ENCODE data around the gene MRPS18B.

The MRPS18B gene

GRCh38 chr6:30611150-30611855 lies 6.3 kb upstream of the MRPS18B start:
- no peak overlapping the region for H3K4me3 ChIP-seq (ENCODE audit: insufficient read length, low read depth)
- no peaks in the 10 kb centered on the region for H3K4me1 ChIP-seq (ENCODE audit: insufficient read depth, insufficient read length)
- no peaks in the 10 kb centered on the region for H3K9me3 ChIP-seq (ENCODE audit: insufficient read depth, low read length)
- no peak for DNase-seq (ENCODE audit: low read depth, low spot score)
- H3K9ac ChIP-seq (ENCODE audit: insufficient read length, low read depth), result no peak overlapping the region
- peaks cover 86% of the 10 kb centered on the region for H3K36me3 ChIP-seq (ENCODE audit: insufficient read depth, insufficient read length, low read length)
- TF ChIP-seq YY1 (IDR thresholded peaks at IDR 0.05; ENCODE audit: insufficient read depth, insufficient read length), result no peak
- TF ChIP-seq SUZ12 (IDR thresholded peaks at IDR 0.05; ENCODE audit: extremely low read depth, insufficient read depth, insufficient read length), result no peak
- no peak for TF ChIP-seq ZNF274 (IDR thresholded peaks at IDR 0.05; ENCODE audit: low read depth, low read length)
- no peaks in the 10 kb centered on the region for H3K27me3 ChIP-seq (ENCODE audit: insufficient read depth, insufficient read length)

GRCh38 chr6:30611856-30612194 lies 5.8 kb upstream of the MRPS18B start:
- H3K9ac ChIP-seq (ENCODE audit: insufficient read length, low read depth), result no peak overlapping the region
- no peak for DNase-seq (ENCODE audit: low read depth, low spot score)
- H3K27me3 ChIP-seq (ENCODE audit: insufficient read depth, insufficient read length), result no peaks in the 10 kb centered on the region
- no peak overlapping the region for H3K4me3 ChIP-seq (ENCODE audit: insufficient read length, low read depth)
- peaks cover 86% of the 10 kb centered on the region for H3K36me3 ChIP-seq (ENCODE audit: insufficient read depth, insufficient read length, low read length)
- no peak for TF ChIP-seq SUZ12 (IDR thresholded peaks at IDR 0.05; ENCODE audit: extremely low read depth, insufficient read depth, insufficient read length)
- TF ChIP-seq ZNF274 (IDR thresholded peaks at IDR 0.05; ENCODE audit: low read depth, low read length), result no peak
- H3K9me3 ChIP-seq (ENCODE audit: insufficient read depth, low read length), result no peaks in the 10 kb centered on the region
- no peaks in the 10 kb centered on the region for H3K4me1 ChIP-seq (ENCODE audit: insufficient read depth, insufficient read length)

GRCh38 chr6:30612213-30612612 lies 5.4 kb upstream of the MRPS18B start:
- H3K36me3 ChIP-seq (ENCODE audit: insufficient read depth, insufficient read length, low read length), result peaks cover 84% of the 10 kb centered on the region
- H3K4me3 ChIP-seq (ENCODE audit: insufficient read length, low read depth), result no peak overlapping the region
- no peaks in the 10 kb centered on the region for H3K9me3 ChIP-seq (ENCODE audit: insufficient read depth, low read length)

GRCh38 chr6:30612687-30613248 lies 4.9 kb upstream of the MRPS18B start:
- no peak for DNase-seq (ENCODE audit: low read depth, low spot score)
- Histone ChIP-seq H3K4me1 (ENCODE audit: insufficient read depth, insufficient read length) (no peaks in the 10 kb centered on the region), H3K4me3 (ENCODE audit: insufficient read length, low read depth) (no peak overlapping the region), H3K36me3 (ENCODE audit: insufficient read depth, insufficient read length, low read length) (peaks cover 79% of the 10 kb centered on the region), H3K9ac (ENCODE audit: insufficient read length, low read depth) (no peak overlapping the region), H3K9me3 (ENCODE audit: insufficient read depth, low read length) (no peaks in the 10 kb centered on the region), H3K27me3 (ENCODE audit: insufficient read depth, insufficient read length) (no peaks in the 10 kb centered on the region)
- TF ChIP-seq SUZ12 (IDR thresholded peaks at IDR 0.05; ENCODE audit: extremely low read depth, insufficient read depth, insufficient read length) (no peak), YY1 (IDR thresholded peaks at IDR 0.05; ENCODE audit: insufficient read depth, insufficient read length) (no peak), ZNF274 (IDR thresholded peaks at IDR 0.05; ENCODE audit: low read depth, low read length) (no peak)

More at GRCh38 chr6:30612213-30612612, 5.4 kb upstream of the MRPS18B start:
- DNase-seq (ENCODE audit: low read depth, low spot score), result no peak
- TF ChIP-seq SUZ12 (IDR thresholded peaks at IDR 0.05; ENCODE audit: extremely low read depth, insufficient read depth, insufficient read length) (no peak), ZNF274 (IDR thresholded peaks at IDR 0.05; ENCODE audit: low read depth, low read length) (no peak), YY1 (IDR thresholded peaks at IDR 0.05; ENCODE audit: insufficient read depth, insufficient read length) (no peak)
- Histone ChIP-seq H3K27me3 (ENCODE audit: insufficient read depth, insufficient read length) (no peaks in the 10 kb centered on the region), H3K9ac (ENCODE audit: insufficient read length, low read depth) (no peak overlapping the region), H3K4me1 (ENCODE audit: insufficient read depth, insufficient read length) (no peaks in the 10 kb centered on the region)

GRCh38 chr6:30613251-30614043 lies 4.2 kb upstream of the MRPS18B start:
- no peaks in the 10 kb centered on the region for H3K4me1 ChIP-seq (ENCODE audit: insufficient read depth, insufficient read length)
- TF ChIP-seq ZNF274 (IDR thresholded peaks at IDR 0.05; ENCODE audit: low read depth, low read length) (no peak), YY1 (IDR thresholded peaks at IDR 0.05; ENCODE audit: insufficient read depth, insufficient read length) (no peak), SUZ12 (IDR thresholded peaks at IDR 0.05; ENCODE audit: extremely low read depth, insufficient read depth, insufficient read length) (no peak)
- no peaks in the 10 kb centered on the region for H3K9me3 ChIP-seq (ENCODE audit: insufficient read depth, low read length)
- H3K36me3 ChIP-seq (ENCODE audit: insufficient read depth, insufficient read length, low read length), result peaks cover 73% of the 10 kb centered on the region
- H3K4me3 ChIP-seq (ENCODE audit: insufficient read length, low read depth), result no peak overlapping the region
- H3K9ac ChIP-seq (ENCODE audit: insufficient read length, low read depth), result no peak overlapping the region
- no peak for DNase-seq (ENCODE audit: low read depth, low spot score)
- no peaks in the 10 kb centered on the region for H3K27me3 ChIP-seq (ENCODE audit: insufficient read depth, insufficient read length)

- Histone ChIP-seq H3K27me3 (ENCODE audit: insufficient read depth, insufficient read length) (no peaks in the 10 kb centered on the region), H3K4me3 (ENCODE audit: insufficient read length, low read depth) (peak overlapping the region; percentile 12), H3K9me3 (ENCODE audit: insufficient read depth, low read length) (no peaks in the 10 kb centered on the region), H3K9ac (ENCODE audit: insufficient read length, low read depth) (peak overlapping the region; percentile 63), H3K36me3 (ENCODE audit: insufficient read depth, insufficient read length, low read length) (peaks cover 67% of the 10 kb centered on the region), H3K4me1 (ENCODE audit: insufficient read depth, insufficient read length) (no peaks in the 10 kb centered on the region)
- no peak for DNase-seq (ENCODE audit: low read depth, low spot score)
- no peak for TF ChIP-seq YY1 (IDR thresholded peaks at IDR 0.05; ENCODE audit: insufficient read depth, insufficient read length)
- no peak for TF ChIP-seq ZNF274 (IDR thresholded peaks at IDR 0.05; ENCODE audit: low read depth, low read length)
- TF ChIP-seq SUZ12 (IDR thresholded peaks at IDR 0.05; ENCODE audit: extremely low read depth, insufficient read depth, insufficient read length), result no peak
Measured at GRCh38 chr6:30614044-30614842, 3.4 kb upstream of the MRPS18B start.
